GM21526 (cell line): ENCODE measurements around the gene SOCS1.

Experiments
- ATAC-seq: cut with Tn5 transposase; IDR thresholded peaks from one replicate; pipeline ENCODE4 v1.9.1; 2021; ENCODE audit warnings: moderate library complexity; ENCODE audit not compliant: unreplicated experiment, low FRiP score

Gene SOCS1

DNA sequence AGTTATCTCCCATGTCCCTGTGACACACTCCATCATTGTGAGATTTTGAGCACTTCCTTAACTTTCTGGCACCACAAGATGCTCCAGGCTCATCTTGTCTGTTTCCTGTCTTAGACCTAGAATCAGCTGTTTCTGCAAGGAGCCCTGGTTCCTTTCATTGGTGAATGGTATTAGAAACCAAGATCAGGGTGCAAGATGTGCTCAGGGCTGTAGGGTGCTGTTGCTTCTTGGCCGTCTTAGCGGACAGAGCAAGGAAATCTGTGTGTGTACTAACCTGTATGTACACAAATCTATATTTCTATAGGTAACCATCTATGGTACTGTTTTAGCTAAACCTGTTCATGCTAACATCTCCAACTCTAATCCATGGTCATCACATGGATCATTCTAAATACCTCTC lies 33.2 kb upstream of the SOCS1 start:
- ATAC-seq: no peak

DNA sequence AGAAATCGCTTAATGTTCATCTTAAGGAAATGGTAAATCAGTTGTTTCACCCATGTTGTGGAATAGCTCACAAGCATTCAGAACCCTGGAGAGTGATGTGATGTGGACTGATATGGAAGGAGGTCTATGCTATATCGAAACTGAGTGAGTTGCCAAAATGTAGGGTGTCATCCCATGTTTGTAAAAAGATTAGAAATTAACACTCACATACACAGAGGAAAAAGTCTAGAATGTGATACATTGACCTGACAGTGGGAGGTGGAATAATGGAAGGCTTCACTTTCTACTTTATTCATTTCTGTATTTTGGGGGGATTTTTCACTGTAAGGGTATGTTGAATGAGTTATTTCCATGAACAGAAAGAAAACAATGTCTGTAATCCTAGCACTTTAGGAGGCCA lies 29.8 kb upstream of the SOCS1 start:
- no peak for ATAC-seq

DNA sequence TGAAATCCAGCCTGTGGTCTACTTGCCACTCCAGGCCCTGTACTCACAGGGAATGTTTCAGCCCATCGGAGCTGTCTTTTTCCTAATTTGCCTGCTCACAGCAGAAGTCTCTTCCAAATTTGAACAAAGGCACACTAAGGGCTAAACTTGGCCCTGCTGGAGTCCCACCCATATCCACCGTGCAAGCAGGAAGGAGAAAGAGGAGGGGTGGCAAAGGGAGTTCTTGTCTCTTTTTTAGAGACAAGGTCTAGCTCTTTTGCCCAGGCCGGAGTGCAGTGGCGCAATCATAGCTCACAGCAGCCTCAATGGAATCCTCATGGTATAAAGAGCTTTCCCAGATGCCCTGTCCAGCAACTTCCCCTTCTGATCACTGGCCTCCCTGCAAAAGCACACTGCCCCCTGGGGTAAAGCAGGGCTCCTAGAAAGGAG lies 27.8 kb upstream of the SOCS1 start:
- ATAC-seq: no peak

DNA sequence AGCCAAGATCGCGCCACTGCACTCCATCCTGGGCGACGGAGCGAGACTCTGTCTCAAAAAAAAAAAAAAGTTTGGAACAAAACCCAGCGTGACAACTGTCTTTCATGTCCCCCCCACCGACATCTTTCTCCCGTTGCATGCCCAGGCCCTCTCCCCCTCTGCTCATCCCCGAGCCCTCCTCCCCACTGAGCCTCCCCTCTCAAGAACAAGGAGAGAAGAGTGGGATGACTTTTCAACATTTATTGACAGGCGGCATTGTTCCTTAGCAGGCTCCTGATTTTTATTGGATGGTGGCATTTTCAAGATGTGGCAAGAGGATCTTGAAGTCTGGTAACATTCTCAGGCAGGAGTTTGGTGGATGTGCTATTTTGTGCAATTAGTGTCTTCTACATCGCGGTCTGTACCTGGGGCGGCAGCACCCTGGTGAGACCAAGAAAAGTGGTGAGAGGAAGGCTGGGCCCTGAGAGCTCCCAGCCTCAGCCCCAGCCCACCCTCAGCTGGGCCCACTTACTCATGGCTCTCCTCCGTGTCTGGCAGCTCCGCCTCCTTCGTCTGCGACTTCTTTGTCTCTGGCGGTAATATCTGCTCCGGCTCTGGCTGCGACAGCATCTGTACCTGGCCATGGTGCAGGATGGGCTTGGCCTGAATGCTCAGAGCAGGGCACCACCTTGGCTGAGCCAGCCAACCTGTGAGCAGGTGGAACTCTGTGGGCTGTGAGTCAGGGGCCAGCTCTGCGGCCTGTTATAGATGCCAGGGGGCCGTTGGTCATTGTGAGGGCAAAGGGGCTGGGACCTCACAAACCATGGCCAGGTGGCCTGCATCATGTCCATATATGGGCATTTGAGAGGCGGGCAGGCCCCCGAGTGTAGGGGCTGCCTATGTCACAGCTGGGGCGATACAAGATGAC lies 24.9 kb upstream of the SOCS1 start, which contains the start of gene PRM1:
PRM1 (minus strand) TSS at position 715 of the 907 bp plus-strand sequence; CDS start at position 623, 92 bp downstream.
- ATAC-seq: no peak

DNA sequence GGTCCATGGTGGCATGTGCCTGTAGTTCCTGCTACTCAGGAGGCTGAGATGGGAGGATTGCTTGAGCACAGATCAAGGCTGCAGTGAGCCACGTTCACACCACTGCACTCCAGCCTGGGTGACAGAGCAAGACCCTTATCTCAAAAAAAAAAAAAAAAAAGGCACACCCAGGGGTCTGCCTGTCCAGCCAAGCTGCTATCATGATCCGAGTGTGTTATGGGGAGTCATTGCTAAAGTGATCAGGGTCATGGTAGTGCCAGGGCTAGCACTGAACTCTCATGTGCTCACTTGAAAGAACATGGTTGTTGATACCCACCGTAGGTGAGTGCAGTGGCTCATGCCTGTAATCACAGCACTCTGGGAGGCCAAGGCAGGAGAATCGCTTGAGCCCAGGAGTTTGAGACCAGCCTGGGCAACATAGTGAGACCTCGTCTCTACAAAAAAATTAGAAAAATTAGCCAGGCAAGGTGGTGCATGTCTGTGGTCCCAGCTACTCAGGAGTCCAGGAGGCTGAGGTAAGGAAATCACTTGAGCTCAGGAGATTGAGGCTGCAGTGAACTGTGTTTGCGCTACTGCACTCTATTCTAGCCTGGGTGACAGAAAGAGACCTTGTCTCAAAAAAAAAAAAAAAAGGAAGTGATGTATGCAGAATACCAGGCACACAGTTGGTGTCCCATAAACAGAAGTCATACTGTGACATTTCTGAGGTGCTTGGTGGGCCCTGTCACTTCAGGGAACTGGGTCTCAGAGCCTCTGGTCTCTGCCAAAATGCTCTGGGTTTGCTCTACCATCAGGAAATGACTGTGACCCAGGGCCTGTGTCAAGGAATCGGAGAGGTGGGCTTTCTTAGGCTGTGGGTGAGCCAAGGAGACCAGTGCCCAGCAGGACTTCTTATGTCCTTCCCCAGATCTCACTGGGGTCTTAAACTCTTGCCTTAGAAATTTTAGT lies 23.0 kb upstream of the SOCS1 start:
- ATAC-seq: no peak

DNA sequence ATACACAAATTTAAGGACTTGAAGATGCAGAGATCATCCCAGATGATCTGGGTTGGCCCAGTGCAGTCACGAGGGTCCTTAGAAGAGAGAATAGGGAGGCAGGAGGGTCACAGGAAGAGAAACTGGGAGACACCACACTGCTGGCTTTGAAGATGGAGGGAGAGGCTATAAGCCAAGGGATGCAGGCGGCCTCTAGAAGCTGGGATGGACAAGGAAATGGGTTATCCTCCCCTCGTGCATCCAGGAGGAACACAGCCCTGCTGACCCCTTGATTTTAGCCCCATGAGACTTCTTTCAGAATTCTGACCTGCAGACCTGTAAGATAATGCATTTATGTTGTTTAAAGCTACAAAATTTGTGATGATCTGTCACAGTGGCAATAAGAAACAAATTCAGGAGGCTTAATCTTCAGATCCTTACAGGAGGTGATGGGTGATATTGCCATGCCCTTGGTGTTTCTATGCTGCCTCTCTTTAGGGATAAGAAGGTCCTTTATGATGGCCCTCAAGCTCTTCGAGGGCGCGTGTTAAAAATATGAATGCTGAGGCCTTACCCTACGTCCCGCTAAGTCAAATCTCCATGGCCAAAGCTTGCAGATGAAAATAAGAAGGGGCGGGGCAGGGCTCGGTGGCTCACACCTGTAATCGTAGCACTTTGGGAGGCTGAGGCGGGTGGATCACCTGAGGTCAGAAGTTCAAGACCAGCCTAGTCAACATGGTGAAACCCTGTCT lies 21.8 kb upstream of the SOCS1 start:
- ATAC-seq: no peak

DNA sequence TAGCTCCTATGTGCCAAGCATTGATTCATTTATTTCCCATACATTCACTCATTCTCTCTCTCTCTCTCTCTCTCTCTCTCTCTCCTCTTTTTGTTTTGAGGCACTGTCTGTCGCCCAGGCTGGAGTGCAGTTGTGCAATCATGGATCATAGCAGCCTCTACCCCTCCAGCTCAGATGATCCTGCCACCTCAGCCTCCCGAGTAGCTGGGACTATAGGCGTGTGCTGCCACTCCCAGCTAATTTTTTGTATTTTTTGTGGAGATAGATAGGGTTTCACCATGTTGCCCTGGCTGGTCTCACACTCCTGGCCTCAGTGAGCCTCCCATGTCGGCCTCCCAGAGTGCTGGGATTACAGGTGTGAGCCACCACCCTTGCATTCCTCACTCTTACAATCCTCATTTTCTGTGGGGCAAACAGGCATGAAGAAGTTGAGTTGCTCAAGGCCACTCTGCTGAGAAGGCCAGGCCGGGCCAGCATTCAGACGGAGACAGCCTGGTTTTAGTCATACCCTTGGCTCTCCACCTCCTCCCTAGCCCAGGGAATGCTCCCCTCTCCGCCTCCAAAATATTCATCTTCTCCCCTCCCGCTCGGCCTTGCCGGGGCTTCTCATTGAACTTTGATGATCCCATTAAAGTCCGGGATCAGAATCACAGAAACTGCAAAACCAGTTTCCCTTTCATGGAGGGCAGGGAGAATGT lies 21.0 kb upstream of the SOCS1 start:
- ATAC-seq: no peak

DNA sequence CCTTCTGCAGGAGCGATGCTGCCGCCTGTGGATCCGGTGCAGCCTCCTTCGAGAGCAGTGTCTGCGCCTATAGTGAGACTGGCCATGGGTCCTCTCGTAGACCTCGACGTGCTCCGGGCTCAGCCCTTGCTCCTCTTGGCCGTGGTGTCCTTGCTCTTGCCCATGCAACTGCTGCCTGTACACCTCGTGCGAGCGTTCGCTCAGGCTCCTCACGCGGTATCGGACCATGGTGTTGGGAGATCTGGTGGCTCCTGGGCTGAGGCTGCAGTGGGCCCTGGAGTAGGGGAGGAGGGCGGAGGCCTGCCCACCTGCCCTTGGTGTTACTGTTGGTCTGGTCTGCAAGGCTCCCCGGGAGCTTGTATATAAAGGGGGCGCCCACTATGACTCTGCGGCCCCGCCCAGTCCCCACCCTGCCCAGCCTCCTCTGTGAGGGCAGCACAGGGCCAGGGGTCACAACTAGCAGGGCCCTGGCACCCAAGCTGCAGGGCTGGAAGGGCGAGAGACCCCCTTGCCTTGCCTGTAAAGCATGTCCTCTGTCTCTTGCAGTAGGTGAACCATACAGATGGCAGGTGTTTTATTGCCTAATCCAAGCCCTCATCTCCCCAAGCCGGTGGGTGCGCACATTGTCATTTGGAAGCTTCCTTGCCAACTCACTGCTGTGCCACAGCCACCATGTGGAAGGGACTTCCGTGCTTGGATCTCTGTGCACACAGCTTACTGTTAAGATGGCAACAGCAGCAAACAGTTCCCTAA lies 20.3 kb upstream of the SOCS1 start, which contains the start of gene PRM2:
PRM2 (minus strand) TSS at position 338 of the 753 bp plus-strand sequence; CDS start at position 228, 110 bp downstream.
- ATAC-seq: no peak

DNA sequence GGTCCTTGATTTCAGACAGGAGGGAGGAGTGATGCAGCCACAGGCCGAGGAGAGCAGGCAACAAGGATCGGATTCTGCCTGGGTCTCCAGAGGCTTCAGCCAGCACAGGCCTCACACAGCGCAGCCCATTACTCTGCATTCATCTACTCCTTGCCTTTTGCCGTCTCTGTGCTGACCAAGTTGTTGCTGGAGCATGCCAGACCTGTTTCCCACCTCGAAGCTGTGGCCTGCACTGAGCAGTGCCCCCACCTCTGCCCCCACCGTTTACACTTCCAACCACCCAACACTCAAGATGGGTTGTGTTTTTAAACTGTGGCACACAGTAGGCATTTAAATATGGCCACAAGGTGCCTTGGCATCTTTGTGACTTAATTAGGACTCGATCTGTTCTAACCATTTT lies 19.0 kb upstream of the SOCS1 start:
- ATAC-seq: no peak

DNA sequence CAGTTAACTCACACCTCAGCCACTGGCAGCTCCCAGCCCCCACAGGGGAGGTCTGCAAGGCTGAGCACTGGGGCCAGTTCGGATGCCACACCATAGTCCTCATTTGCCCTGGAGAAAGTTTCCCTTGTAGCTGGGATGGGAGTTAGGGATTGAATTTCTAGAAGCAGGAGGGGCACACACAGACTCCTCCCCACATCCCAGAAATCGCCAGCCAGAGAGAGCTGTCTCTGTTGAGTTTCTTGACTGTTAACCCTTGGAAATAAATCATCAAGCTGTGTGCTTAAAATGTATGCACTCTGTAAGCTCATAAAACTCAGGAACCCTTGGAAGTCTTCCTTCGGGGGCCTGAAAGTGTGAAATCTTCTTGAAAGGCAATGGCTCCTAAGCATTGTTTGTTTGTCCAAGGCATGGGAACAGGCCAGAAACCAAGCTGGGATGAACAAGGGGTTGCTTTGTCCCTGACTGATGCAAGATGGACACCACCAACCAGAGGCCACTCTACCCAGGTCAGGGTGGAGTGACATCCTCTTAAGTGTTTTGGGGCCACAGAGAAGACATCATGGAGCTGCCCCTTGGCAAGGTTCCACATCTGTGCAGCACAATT lies 17.8 kb upstream of the SOCS1 start:
- ATAC-seq: no peak

DNA sequence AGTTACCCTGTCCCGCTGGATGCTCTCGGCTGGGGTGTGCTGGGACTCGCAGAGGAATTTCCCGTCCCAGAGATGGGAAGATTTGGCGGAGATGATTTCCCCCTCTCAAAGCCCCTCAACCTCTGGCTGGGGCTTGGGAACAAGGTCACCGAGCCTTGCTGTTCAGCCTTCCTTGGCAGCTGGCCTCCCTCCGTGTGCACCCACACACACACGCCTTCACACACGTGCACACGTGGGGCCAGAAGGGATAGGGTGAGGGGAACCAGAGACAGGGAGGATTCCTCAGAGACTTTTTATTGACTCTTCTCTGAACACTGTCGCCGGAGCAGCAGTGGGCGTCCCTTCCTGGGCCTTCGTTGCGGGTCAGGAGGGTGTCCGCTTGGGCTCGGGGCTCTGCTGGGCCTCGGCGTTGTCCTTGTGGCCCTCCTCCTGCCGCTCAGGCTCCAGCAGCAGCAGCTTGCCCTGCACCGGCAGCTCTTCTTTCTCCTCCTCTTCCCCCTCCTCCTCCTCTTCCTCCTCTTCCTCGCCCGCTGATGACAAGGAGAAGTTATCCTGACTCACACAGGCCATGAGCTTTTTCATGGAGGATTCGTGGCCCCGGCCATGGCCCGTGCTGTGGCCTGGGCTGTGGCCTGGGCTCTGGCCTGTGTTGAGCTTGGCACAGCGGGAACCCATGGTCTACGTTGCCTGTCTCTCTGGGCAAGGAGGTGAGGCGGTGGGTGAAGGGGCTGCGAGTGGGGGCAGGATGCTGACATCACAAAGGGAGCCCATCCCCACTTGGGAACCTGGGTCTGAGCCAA lies 17.1 kb upstream of the SOCS1 start, which contains the start of gene PRM3:
PRM3 (minus strand) TSS at position 709 of the 800 bp plus-strand sequence; CDS start at position 675, 34 bp downstream.
- ATAC-seq: no peak

DNA sequence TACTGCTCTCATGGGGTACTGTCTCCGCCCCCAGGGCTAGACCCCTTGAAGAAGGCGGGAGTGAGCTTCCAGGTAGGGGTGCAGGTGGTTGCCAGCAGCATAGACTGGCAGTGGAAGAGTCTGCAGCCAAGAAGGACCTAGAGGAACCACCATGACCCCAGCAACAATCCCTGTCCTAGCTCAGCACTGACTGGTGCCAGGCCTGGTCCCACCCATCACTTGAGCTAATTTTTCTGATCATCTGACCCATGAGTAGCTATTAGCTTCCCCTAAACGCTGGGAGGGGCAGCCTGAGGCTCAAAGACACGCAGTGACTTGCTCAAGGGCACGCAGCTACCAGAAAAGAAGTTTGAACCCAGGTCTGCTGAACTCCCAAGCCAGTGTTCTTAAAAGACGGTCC lies 16.5 kb upstream of the SOCS1 start:
- ATAC-seq: no peak

DNA sequence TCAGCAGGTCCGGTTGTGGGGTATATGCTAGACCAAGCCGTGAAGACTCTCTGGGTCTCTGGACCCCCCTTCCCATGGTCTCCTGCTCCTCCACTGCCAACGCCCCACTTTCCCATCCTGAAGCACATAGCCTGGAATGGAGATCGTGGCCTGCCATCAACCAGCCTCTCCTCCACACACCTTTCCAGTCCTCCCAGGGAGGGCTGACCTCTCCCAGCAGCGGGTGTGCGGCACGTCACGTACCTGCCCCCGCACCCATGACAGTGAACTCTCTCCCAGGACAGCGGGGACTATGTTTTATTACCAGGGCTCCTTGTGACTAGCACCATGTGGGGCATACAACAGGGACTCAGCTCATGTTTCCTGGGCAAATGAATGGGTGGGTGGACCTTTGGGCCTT lies 15.6 kb upstream of the SOCS1 start:
- no peak for ATAC-seq

DNA sequence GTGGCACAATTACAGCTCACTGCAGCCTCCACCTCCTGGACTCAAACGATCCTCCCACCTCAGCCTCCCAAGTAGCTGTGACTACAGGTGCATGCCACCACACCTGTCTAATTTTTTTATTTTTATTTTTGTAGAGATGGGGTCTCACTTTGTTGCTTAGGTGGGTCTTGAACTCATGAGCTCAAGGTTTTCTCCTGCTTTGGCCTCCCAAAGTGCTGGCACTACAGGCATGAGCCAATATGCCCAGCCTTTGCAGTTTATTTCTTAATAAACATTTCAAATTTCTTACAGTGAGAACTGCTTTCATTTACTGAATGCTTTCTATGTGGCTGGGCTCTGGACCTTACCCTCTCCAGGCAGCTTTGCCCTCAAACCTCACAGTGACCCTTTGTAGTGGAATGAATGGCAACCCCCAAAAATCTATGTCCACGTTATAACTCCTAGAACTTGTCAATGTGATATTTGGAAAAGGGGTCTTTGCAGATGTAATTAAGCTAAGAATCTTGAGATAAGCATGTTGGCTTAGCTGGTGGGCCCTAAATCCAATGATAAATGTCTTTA lies 14.7 kb upstream of the SOCS1 start:
- ATAC-seq: no peak

DNA sequence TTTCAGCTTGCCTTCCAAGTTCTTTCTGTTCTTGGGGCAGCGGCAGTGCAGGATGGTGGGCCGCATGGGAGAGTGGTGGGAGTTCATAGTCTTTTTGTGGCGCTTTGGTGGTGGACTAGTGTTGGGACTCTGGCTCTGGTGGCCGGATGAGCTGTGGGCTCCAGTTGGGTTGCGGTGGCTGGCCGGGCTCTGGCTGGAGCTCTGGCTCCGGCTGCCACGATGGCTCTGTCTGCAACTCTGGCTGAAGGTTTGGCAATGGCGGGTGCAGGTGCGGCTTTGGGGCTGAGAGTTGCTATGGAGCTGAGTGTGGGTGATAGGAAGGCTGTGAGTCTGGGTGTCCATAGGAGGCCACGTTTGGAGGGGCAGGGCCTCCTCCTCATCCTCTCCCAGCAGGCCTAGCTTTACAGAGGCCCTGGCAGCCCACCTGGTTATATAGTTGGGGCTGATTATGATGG lies 12.9 kb upstream of the SOCS1 start, which contains the start of gene TNP2:
TNP2 (minus strand) TSS at position 405 of the 455 bp plus-strand sequence; CDS start at position 342, 63 bp downstream.
- no peak for ATAC-seq

DNA sequence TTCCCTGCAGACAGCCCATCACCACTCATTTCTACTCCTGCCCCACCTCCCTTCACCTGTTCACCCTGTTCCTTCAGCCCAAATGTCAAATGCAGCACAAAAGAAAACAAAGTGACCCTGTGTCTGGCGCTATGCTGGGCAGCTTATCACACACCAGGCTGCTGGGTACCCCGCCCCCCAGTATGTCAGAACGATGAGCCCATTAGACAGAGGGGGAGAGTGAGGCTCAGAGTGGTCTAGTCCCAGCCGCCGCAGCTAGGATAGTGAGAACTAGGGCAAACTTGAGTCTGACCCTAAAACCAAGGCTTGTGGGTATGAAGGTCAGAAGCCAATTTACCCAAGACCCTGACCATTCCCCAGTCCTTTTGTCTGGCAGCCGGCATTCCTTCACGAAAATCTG lies 9.1 kb upstream of the SOCS1 start:
- ATAC-seq: no peak

DNA sequence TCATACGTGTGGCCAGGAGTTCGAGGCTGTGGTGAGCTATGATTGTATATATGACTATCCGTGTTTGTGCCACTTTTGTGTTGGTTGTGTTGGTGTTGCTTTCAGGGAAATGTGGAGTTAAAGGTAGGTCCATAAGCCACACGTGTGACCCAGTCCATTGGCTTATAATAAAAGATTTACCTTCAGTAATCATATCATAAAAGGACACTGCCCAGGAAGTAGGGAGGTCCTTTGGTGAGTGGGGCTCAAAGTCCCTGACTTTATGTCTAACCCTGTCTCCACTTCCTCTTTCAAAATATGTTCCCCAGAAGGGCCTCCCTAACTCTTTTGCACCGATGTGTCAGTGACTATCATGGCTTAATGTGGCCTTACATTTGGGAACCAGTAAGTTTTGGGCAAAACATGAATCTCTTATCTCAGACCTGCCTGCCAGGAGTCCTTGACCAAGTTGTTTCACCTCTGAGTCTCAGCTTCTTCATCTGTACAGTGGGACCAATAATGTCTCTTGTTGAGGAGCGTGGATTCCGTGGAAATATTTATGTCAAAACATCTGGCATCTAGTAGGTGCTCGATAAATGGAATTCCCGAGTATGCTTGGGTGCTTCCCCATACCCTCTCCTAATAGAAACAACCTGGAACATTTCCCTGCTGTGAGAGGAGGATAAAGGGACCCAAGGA lies 8.3 kb upstream of the SOCS1 start:
- no peak for ATAC-seq
